NCI-H1105 treated with DMSO at 0.1 percent for 48 hours (cell line): Measurements from ENCODE around the gene STK36.

ENCODE experiments used
- DNase-seq: peaks from one replicate; lab custom pipeline; 2025; lab: John Stamatoyannopoulos, UW

STK36 gene

GRCh38 chr2:218748741-218749441 is 77.0 kb downstream of the STK36 start:
- no peak for DNase-seq
